MCF 10A (cell line): ENCODE results near the gene ARHGAP42. TPM values are rescaled to one million over a fixed set of nuclear protein-coding genes. Genes with fewer than 3 reads are reported as not detected.
"Not testable (repeated sequence)": the region's sequence is repeated elsewhere in the genome, so short reads cannot be mapped to it uniquely, and the experiment has no call there.

Source experiments
- BruUV-seq: library from RNA; stranded (reverse); fragments of 400-500 nt; replicated peaks from 2 replicates; lab custom pipeline; 2021; lab: Mats Ljungman, UMichigan
- CTCF ChIA-PET: fragments of 300-600 bp; sonication (Branson Sonifier 250); formaldehyde crosslinking; extraction: SDS; loops from one replicate; lab custom pipeline; 2021; ENCODE audit warnings: antibody characterized with exemption, inconsistent platforms; lab: Yijun Ruan, JAX
- POLR2A ChIA-PET: fragments of 300-600, 350-650 bp; sonication (Branson Sonifier 250); formaldehyde crosslinking; extraction: SDS; loops from one replicate; lab custom pipeline; 2020; ENCODE audit warnings: antibody characterized with exemption, inconsistent platforms; lab: Yijun Ruan, JAX
- DNase-seq: peaks from one replicate; pipeline ENCODE4 v3.0.0-alpha.2; 2018; ENCODE audit not compliant: unreplicated experiment
- H3K27ac Mint-ChIP-seq: one replicate; pipeline ENCODE4 v1.8.0; 2022; ENCODE audit warnings: mild to moderate bottlenecking, low read depth, mixed read lengths; ENCODE audit not compliant: unreplicated experiment
- H3K27me3 Mint-ChIP-seq: one replicate; pipeline ENCODE4 v1.8.0; 2022; ENCODE audit warnings: mixed read lengths; ENCODE audit not compliant: insufficient read depth, unreplicated experiment
- H3K36me3 Mint-ChIP-seq: one replicate; pipeline ENCODE4 v1.8.0; 2022; ENCODE audit warnings: mild to moderate bottlenecking, moderate library complexity, mixed read lengths; ENCODE audit not compliant: insufficient read depth, unreplicated experiment
- H3K4me1 Mint-ChIP-seq: one replicate; pipeline ENCODE4 v1.8.0; 2022; ENCODE audit warnings: mixed read lengths; ENCODE audit not compliant: insufficient read depth, unreplicated experiment
- H3K4me3 Mint-ChIP-seq: one replicate; pipeline ENCODE4 v1.8.0; 2022; ENCODE audit warnings: mild to moderate bottlenecking, moderate library complexity, mixed read lengths; ENCODE audit not compliant: unreplicated experiment
- H3K9me3 Mint-ChIP-seq: one replicate; pipeline ENCODE4 v1.8.0; 2022; ENCODE audit warnings: mixed read lengths; ENCODE audit not compliant: unreplicated experiment
- CTCF ChIP-seq: fragments of 200-600 bp; IDR thresholded peaks from one replicate; pipeline ENCODE4 v1.8.0; 2022; ENCODE audit warnings: antibody characterized with exemption, mild to moderate bottlenecking; ENCODE audit not compliant: unreplicated experiment
- intact Hi-C: fragments of 100-400 bp; cut with micrococcal nuclease; formaldehyde crosslinking; loops from 2 replicates; pipeline ENCODE4 v1.14.1; 2022
- total RNA-seq: library from RNA; stranded (reverse); gene quantifications from 2 replicates; pipeline ENCODE4 v1.2.3, GENCODE V29; 2022

ARHGAP42 gene
- total RNA-seq, 1 experiment from 2014 or later: 2.5 TPM

GRCh38 chr11:100741866-100742625, 55.0 kb downstream of the ARHGAP42 start:
- Mint-ChIP-seq H3K27ac (no peak overlapping the region), H3K4me3 (no peak overlapping the region), H3K9me3 (no peaks in the 10 kb centered on the region), H3K4me1 (peaks cover 6% of the 10 kb centered on the region), H3K27me3 (no peaks in the 10 kb centered on the region), H3K36me3 (no peaks in the 10 kb centered on the region)
- POLR2A ChIA-PET: no interaction called here
- BruUV-seq: no TSS peak
- CTCF ChIA-PET: interaction anchor here (1.1 kb wide), 1 partner anchor 27 kb away, joined by 3 read pairs; no protein-coding TSS in a partner anchor
- TF ChIP-seq CTCF: no peak
- intact Hi-C loops: no loop called here
- no peak for DNase-seq

- ChIA-PET POLR2A (no interaction called here), CTCF (interaction anchor here (0.6 to 0.7 kb wide), 2 partner anchors 16 to 711 kb away, joined by 3 read pairs; no protein-coding TSS in a partner anchor)
- Mint-ChIP-seq H3K4me1 (peaks cover 7% of the 10 kb centered on the region), H3K4me3 (no peak overlapping the region), H3K27ac (no peak overlapping the region), H3K36me3 (peaks cover 4% of the 10 kb centered on the region), H3K9me3 (peaks cover 10% of the 10 kb centered on the region), H3K27me3 (no peaks in the 10 kb centered on the region)
- no TSS peak for BruUV-seq
- no peak for DNase-seq
- no peak for TF ChIP-seq CTCF
- intact Hi-C loops: no loop called here
Observed at GRCh38 chr11:100746448-100746847, 59.4 kb downstream of the ARHGAP42 start.

GRCh38 chr11:100748153-100748552, 61.1 kb downstream of the ARHGAP42 start:
- Mint-ChIP-seq H3K36me3 (peaks cover 4% of the 10 kb centered on the region), H3K27me3 (no peaks in the 10 kb centered on the region), H3K4me1 (peaks cover 13% of the 10 kb centered on the region), H3K27ac (no peak overlapping the region), H3K4me3 (no peak overlapping the region), H3K9me3 (peaks cover 10% of the 10 kb centered on the region)
- ChIA-PET CTCF (no interaction called here), POLR2A (no interaction called here)
- BruUV-seq: no TSS peak
- DNase-seq: no peak
- intact Hi-C loops: no loop called here
- TF ChIP-seq CTCF: no peak

- H3K4me1 Mint-ChIP-seq: peaks cover 20% of the 10 kb centered on the region
- POLR2A ChIA-PET, BruUV-seq, H3K36me3 Mint-ChIP-seq, intact Hi-C loops, H3K4me3 Mint-ChIP-seq, H3K27me3 Mint-ChIP-seq, H3K9me3 Mint-ChIP-seq: not testable (repeated sequence)
- peak overlapping the region; percentile 44 for H3K27ac Mint-ChIP-seq
- peak; percentile 60 for DNase-seq
- CTCF ChIA-PET: interaction anchor here (0.7 kb wide), 2 partner anchors 24 to 899 kb away, joined by 3 read pairs; no protein-coding TSS in a partner anchor
Observed at GRCh38 chr11:100749887-100750565, 62.9 kb downstream of the ARHGAP42 start.

GRCh38 chr11:100750566-100750891, 63.4 kb downstream of the ARHGAP42 start:
- H3K4me1 Mint-ChIP-seq: peaks cover 20% of the 10 kb centered on the region
- ChIA-PET POLR2A (interaction anchor here (0.5 kb wide), 1 partner anchor 19 kb away, joined by 3 read pairs; no protein-coding TSS in a partner anchor), CTCF (interaction anchor here (0.7 to 0.8 kb wide), 2 partner anchors 24 to 26 kb away, joined by 3 read pairs; no protein-coding TSS in a partner anchor)
- H3K36me3 Mint-ChIP-seq, H3K4me3 Mint-ChIP-seq, H3K9me3 Mint-ChIP-seq, BruUV-seq, intact Hi-C loops, H3K27me3 Mint-ChIP-seq: not testable (repeated sequence)
- H3K27ac Mint-ChIP-seq: peak overlapping the region; percentile 44
- peak; percentile 35 for DNase-seq
